GM21526 (cell line): ENCODE data around the gene ADSL.

ENCODE experiments used
- ATAC-seq: cut with Tn5 transposase; IDR thresholded peaks from one replicate; pipeline ENCODE4 v1.9.1; 2021; ENCODE audit warnings: moderate library complexity; ENCODE audit not compliant: unreplicated experiment, low FRiP score

ADSL gene

DNA sequence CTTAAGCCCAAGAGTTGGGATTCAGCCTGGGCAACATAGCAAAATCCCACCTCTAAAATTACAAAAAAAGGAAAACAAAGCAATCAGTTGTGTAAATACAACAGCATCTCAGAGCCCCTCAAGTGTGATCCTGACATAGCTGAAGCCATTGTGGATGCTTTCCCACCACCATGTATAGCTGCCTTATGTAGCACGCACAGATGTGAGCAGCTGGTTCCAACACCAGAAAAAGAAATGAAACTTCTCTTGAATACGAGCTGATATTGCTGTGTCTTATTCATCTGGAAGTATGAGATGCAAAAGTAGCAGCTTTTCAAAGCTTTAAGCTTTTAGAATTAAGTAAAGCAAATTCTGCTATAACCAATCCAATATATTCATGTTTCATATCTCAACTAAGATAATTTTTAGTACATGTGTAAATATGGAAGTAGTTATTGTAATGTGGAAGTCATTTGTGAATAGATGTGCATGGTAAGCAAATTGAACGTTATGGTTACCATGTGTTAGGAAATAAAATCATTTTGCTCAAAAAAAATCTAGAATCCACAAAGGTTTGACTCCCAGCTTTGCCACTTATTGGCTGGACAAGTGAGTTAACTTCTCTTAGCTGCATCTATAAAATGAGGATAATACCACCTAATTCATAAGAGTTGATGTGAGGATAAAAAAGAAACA, 87.3 kb downstream of the ADSL start:
- ATAC-seq = no peak

DNA sequence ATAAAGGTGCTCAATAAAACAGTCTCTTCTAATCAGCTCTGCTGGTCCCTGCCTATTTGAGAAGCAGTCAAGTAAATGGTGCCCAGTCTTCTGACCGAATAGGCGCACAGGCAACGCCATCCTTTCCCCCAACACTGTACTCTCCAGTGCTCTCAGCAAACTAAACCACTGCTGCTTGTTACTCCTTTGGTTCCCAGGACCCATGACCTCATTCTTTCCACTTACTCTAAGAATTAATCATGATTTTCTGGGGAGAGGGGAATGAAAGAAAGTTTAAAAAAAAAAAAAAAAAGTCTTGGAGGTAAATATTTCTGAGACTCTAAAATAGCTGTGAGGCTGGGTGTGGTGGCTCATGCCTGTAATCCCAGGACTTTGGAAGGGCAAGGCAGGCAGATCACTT, 87.8 kb downstream of the ADSL start:
- ATAC-seq = no peak

DNA sequence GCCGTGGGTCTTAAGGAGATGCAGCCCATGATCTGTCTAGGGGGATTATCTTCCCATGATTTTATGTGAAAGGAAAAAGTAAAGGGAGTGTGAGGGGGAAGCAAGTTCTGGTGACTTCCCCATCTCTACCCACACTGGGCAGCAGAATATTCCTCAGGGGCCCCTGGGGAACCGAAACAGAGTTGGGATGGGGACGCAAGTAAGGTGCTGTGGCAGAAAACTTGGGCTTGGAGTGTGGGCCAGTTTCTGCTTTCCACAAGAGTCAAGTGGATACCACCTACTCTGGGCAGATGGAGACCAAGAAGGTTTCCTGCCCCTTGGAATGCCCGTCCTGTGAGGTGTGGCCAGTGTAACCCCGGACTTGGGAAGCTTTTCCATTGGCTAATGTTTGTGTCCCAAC, 88.4 kb downstream of the ADSL start:
- ATAC-seq = no peak

- ATAC-seq = no peak
These were observed 90.5 kb downstream of the ADSL start for GRCh38 chr22:40436505-40437431.
